Skin of body (tissue), 3 donors: Measurements from ENCODE around the gene SGCD. TPM values are rescaled to one million over a fixed set of nuclear protein-coding genes. Genes with fewer than 3 reads are reported as not detected.
A peak's percentile ranks its signal among the peaks of the same experiment; 100 is the strongest.

Source experiments
- DNase-seq: peaks from one replicate; lab custom pipeline; 2025; lab: John Stamatoyannopoulos, UW
- small RNA-seq: library from RNA; depleted of rRNA; stranded (forward); fragments of <200 nt; gene quantifications from one replicate; pipeline ENCODE3, GENCODE V24; 2014; ENCODE audit warnings: low replicate concordance
- total RNA-seq: library from RNA; depleted of rRNA; stranded (reverse); fragments of >200 nt; gene quantifications from one replicate; pipeline ENCODE4 v1.2.3, GENCODE V29; 2014

The SGCD gene
- total RNA-seq, 1 donor from 2014 or later = 54.5 TPM

- DNase-seq = no peak
Observed at GRCh38 chr5:156759156-156759555, 432.2 kb downstream of the SGCD start.

GRCh38 chr5:156762771-156763170 is 435.8 kb downstream of the SGCD start:
- peak; percentile 25 for DNase-seq

- no peak for DNase-seq
Observed at GRCh38 chr5:156764176-156764971, 437.4 kb downstream of the SGCD start.

- no peak for DNase-seq
Observed at GRCh38 chr5:156774273-156774672, 447.3 kb downstream of the SGCD start.

GRCh38 chr5:156778139-156778706 is 451.3 kb downstream of the SGCD start:
- no peak for DNase-seq

GRCh38 chr5:156778752-156779151 is 451.8 kb downstream of the SGCD start:
- no peak for DNase-seq

- DNase-seq = no peak
Observed at GRCh38 chr5:156779436-156779835, 452.5 kb downstream of the SGCD start.

GRCh38 chr5:156783092-156783491 is 456.1 kb downstream of the SGCD start:
- no peak for DNase-seq

- DNase-seq = no peak
Observed at GRCh38 chr5:156794687-156795086, 467.7 kb downstream of the SGCD start.

- no peak for DNase-seq
Observed at GRCh38 chr5:156798201-156798600, 471.2 kb downstream of the SGCD start.

GRCh38 chr5:156799171-156799570 is 472.2 kb downstream of the SGCD start:
- DNase-seq = no peak

GRCh38 chr5:156800929-156801328 is 474.0 kb downstream of the SGCD start:
- no peak for DNase-seq

- no peak for DNase-seq
Observed at GRCh38 chr5:156802501-156802900, 475.5 kb downstream of the SGCD start.

- peak; percentile 6 for DNase-seq
Observed at GRCh38 chr5:156803404-156803803, 476.4 kb downstream of the SGCD start.

GRCh38 chr5:156812959-156813358 is 486.0 kb downstream of the SGCD start:
- DNase-seq = no peak

GRCh38 chr5:156815988-156816599 is 489.1 kb downstream of the SGCD start:
- DNase-seq = no peak

Small RNA genes lying within 50 kb of the gene (small RNA-seq; reads per million reads assigned to genes)
- not detected for gene AC027308.1
- not detected for gene RNU6-556P
